Endodermal cell (in vitro differentiated cells): ENCODE results near the gene MROH8. TPM values are rescaled to one million over a fixed set of nuclear protein-coding genes. Genes with fewer than 3 reads are reported as not detected.

Experiments
- DNase-seq: peaks from one replicate; pipeline ENCODE4 v3.0.0-alpha.2; 2017
- H3K27ac ChIP-seq: 2 replicates; pipeline ENCODE4 v1.5.1; 2013; ENCODE audit warnings: mild to moderate bottlenecking, low read depth, low read length, moderate library complexity
- H3K27me3 ChIP-seq: 2 replicates; pipeline ENCODE4 v1.6.1; 2013; ENCODE audit warnings: mild to moderate bottlenecking, low read length, moderate library complexity; ENCODE audit not compliant: insufficient read depth, control insufficient read depth, poor library complexity, severe bottlenecking
- H3K36me3 ChIP-seq: 2 replicates; pipeline ENCODE4 v1.7.0; 2013; ENCODE audit warnings: mild to moderate bottlenecking, low read length, moderate library complexity; ENCODE audit not compliant: control insufficient read depth, insufficient read depth
- H3K4me1 ChIP-seq: one replicate; pipeline ENCODE4 v1.7.0; 2013; ENCODE audit warnings: low read length; ENCODE audit not compliant: control insufficient read depth, insufficient read depth
- H3K4me3 ChIP-seq: 2 replicates; pipeline ENCODE4 v1.5.1; 2013; ENCODE audit warnings: mild to moderate bottlenecking, low read length, moderate library complexity
- H3K9ac ChIP-seq: 2 replicates; pipeline ENCODE4 v1.6.1; 2013; ENCODE audit warnings: mild to moderate bottlenecking, low read length, moderate library complexity; ENCODE audit not compliant: poor library complexity, severe bottlenecking; ENCODE audit errors: extremely low read depth
- H3K9me3 ChIP-seq: 2 replicates; pipeline ENCODE4 v1.6.1; 2013; ENCODE audit warnings: mild to moderate bottlenecking, low read length, moderate library complexity; ENCODE audit not compliant: control insufficient read depth
- H3K27ac Mint-ChIP-seq: 2 replicates; pipeline ENCODE4 v1.8.0; 2020; ENCODE audit warnings: mixed read lengths
- H3K27me3 Mint-ChIP-seq: 2 replicates; pipeline ENCODE4 v1.8.0; 2021; ENCODE audit warnings: mild to moderate bottlenecking, mixed read lengths; ENCODE audit not compliant: insufficient read depth
- H3K36me3 Mint-ChIP-seq: 2 replicates; pipeline ENCODE4 v1.8.0; 2020; ENCODE audit warnings: low read depth, mixed read lengths
- H3K4me1 Mint-ChIP-seq: 2 replicates; pipeline ENCODE4 v1.8.0; 2020; ENCODE audit warnings: mixed read lengths
- H3K4me3 Mint-ChIP-seq: 2 replicates; pipeline ENCODE4 v1.8.0; 2020; ENCODE audit warnings: mild to moderate bottlenecking, moderate library complexity, mixed read lengths
- H3K9me3 Mint-ChIP-seq: 2 replicates; pipeline ENCODE4 v1.8.0; 2020; ENCODE audit warnings: mild to moderate bottlenecking, mixed read lengths
- WGBS, 2 experiments: methylation state at CpG; one replicate each; pipeline versions ENCODE4 v1.1.5 to v1.1.7; 2013; ENCODE audit warnings: missing lambda C conversion rate in 2 of 2, mixed read lengths in 1 of 2; ENCODE audit not compliant: insufficient coverage in 1 of 2, insufficient read length in 1 of 2; 5-methylcytosine and 5-hydroxymethylcytosine counted together
- total RNA-seq, 2 donors: library from RNA; stranded (reverse); fragmentation: NEBNext Ultra II Directional in 1 of 2; extraction: Animal tissue kit (Norgen Biotek cat#: 25700) in 1 of 2; gene quantifications; 2 replicates in 1 of 2; 3 replicates in 1 of 2; pipeline ENCODE4 v1.2.1, GENCODE V29; 2021
- TF ChIP-seq, protein P1 (sequence below): fragments of 200-600 bp; sonication (generic); conservative IDR thresholded peaks from 2 replicates; pipeline ENCODE4 v1.5.0; 2021; ENCODE audit warnings: antibody characterized with exemption, mild to moderate bottlenecking

Gene MROH8
- total RNA-seq, 2 donors from 2014 or later, result 1.8 to 2.8 TPM

DNA sequence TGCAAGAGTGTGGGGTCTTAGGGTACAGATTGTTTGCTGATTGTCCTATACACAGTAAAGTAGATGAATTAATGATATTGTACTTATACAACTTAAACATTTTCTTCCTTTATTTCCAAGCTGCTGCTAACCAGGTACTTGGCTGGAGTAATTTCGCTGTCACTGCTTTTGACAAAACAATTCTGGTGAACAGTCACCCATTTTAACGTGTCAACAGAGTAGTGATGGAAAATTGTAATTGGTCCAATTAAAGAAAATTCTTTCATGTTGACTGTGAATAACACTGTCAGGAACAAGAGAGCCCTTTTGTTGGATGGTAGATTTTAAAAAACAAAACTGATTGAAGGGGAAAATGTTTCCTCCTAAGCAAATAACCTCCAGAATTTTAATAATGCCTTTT lies 26.4 kb upstream of the MROH8 start:
- H3K36me3 Mint-ChIP-seq, result peaks cover 68% of the 10 kb centered on the region
- peak overlapping the region; percentile 19 for H3K27ac Mint-ChIP-seq
- no peaks in the 10 kb centered on the region for H3K4me1 ChIP-seq
- 86% methylated on average over 2 of the region's 2 CpGs; no CpG with 5 or more reads in 1 of the 2 experiments for WGBS, 2 experiments
- no peak for DNase-seq
- H3K9me3 Mint-ChIP-seq, result no peaks in the 10 kb centered on the region
- H3K4me3 ChIP-seq, result no peak overlapping the region
- H3K36me3 ChIP-seq, result peaks cover 98% of the 10 kb centered on the region
- H3K9ac ChIP-seq, result no peak overlapping the region
- TF ChIP-seq, protein P1, sequence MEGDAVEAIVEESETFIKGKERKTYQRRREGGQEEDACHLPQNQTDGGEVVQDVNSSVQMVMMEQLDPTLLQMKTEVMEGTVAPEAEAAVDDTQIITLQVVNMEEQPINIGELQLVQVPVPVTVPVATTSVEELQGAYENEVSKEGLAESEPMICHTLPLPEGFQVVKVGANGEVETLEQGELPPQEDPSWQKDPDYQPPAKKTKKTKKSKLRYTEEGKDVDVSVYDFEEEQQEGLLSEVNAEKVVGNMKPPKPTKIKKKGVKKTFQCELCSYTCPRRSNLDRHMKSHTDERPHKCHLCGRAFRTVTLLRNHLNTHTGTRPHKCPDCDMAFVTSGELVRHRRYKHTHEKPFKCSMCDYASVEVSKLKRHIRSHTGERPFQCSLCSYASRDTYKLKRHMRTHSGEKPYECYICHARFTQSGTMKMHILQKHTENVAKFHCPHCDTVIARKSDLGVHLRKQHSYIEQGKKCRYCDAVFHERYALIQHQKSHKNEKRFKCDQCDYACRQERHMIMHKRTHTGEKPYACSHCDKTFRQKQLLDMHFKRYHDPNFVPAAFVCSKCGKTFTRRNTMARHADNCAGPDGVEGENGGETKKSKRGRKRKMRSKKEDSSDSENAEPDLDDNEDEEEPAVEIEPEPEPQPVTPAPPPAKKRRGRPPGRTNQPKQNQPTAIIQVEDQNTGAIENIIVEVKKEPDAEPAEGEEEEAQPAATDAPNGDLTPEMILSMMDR, result no peak
- H3K4me3 Mint-ChIP-seq, result no peak overlapping the region
- no peaks in the 10 kb centered on the region for H3K27me3 ChIP-seq
- H3K9me3 ChIP-seq, result no peaks in the 10 kb centered on the region
- no peaks in the 10 kb centered on the region for H3K4me1 Mint-ChIP-seq
- H3K27me3 Mint-ChIP-seq, result no peaks in the 10 kb centered on the region
- peak overlapping the region; percentile 93 for H3K27ac ChIP-seq

DNA sequence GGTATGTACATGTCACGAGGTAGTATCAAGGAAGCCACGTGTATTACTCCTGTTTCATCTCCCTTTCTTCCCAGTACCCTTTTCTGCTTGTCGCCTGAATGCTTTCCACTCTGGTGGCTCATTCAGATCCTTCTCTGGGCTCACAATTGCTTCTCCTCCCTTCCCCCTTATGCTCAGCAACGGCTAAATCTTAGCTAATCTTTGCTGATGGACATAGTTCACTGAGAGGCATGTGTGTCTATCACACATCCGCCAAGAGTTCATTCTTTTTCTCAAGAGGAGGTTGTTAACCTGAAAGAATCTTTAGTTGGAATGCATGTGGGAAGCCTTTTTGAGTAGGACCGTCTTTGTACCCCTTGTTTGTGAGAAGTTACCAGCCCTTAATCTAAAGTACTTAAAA lies 25.8 kb upstream of the MROH8 start:
- no peak overlapping the region for H3K4me3 ChIP-seq
- Mint-ChIP-seq H3K4me1 (no peaks in the 10 kb centered on the region), H3K36me3 (peaks cover 72% of the 10 kb centered on the region), H3K9me3 (no peaks in the 10 kb centered on the region), H3K4me3 (no peak overlapping the region), H3K27ac (peak overlapping the region; percentile 19), H3K27me3 (no peaks in the 10 kb centered on the region)
- peaks cover 100% of the 10 kb centered on the region for H3K36me3 ChIP-seq
- H3K9ac ChIP-seq, result no peak overlapping the region
- peak overlapping the region; percentile 93 for H3K27ac ChIP-seq
- H3K27me3 ChIP-seq, result no peaks in the 10 kb centered on the region
- TF ChIP-seq, protein P1, result no peak
- 86 to 92% methylated on average over 3 to 6 of the region's 6 CpGs for WGBS, 2 experiments
- no peaks in the 10 kb centered on the region for H3K4me1 ChIP-seq
- no peaks in the 10 kb centered on the region for H3K9me3 ChIP-seq
- DNase-seq, result no peak

DNA sequence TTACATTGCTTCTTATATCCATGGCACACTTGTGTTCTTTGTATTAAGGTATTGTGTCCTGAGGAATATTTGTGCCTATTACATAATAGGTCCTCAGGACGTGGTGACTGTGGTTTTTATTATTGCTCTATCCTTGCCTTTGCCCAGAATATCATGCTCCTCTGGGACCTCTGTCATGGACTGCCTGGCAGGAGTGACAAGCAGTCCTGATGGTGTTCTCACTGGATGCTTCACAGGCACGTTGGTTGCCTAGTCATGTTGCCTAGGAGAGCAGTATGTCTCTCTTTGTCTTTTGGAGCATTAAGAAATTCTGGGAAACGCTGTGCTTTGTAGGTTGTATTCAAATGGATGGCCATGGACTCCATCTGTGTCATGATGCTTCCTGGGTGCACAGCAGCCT lies 24.7 kb upstream of the MROH8 start:
- no peaks in the 10 kb centered on the region for H3K4me1 ChIP-seq
- no peaks in the 10 kb centered on the region for H3K9me3 Mint-ChIP-seq
- DNase-seq, result no peak
- peaks cover 72% of the 10 kb centered on the region for H3K36me3 Mint-ChIP-seq
- H3K27me3 Mint-ChIP-seq, result no peaks in the 10 kb centered on the region
- H3K4me3 Mint-ChIP-seq, result no peak overlapping the region
- H3K9ac ChIP-seq, result no peak overlapping the region
- H3K27ac Mint-ChIP-seq, result no peak overlapping the region
- H3K27me3 ChIP-seq, result no peaks in the 10 kb centered on the region
- no peak overlapping the region for H3K4me3 ChIP-seq
- H3K27ac ChIP-seq, result peak overlapping the region; percentile 93
- peaks cover 98% of the 10 kb centered on the region for H3K36me3 ChIP-seq
- 92 to 100% methylated on average over 2 to 3 of the region's 3 CpGs for WGBS, 2 experiments
- TF ChIP-seq, protein P1, result no peak
- no peaks in the 10 kb centered on the region for H3K9me3 ChIP-seq
- H3K4me1 Mint-ChIP-seq, result no peaks in the 10 kb centered on the region
